HG02885 (cell line): ENCODE data around the gene NUDCD3.

Experiments
- ATAC-seq: cut with Tn5 transposase; IDR thresholded peaks from one replicate; pipeline ENCODE4 v1.9.1; 2021; ENCODE audit warnings: mild to moderate bottlenecking; ENCODE audit not compliant: unreplicated experiment, poor library complexity

NUDCD3 gene

GRCh38 chr7:44490351-44491200 is at the start of gene NUDCD3:
NUDCD3 (minus strand) TSS chr7:44490658; CDS start chr7:44490600, 58 bp downstream.
- peak; percentile 93 for ATAC-seq

- no peak for ATAC-seq
Measured at GRCh38 chr7:44539669-44540506, 49.4 kb upstream of the NUDCD3 start.

GRCh38 chr7:44538798-44539668 is 48.6 kb upstream of the NUDCD3 start:
- ATAC-seq: no peak

DNA sequence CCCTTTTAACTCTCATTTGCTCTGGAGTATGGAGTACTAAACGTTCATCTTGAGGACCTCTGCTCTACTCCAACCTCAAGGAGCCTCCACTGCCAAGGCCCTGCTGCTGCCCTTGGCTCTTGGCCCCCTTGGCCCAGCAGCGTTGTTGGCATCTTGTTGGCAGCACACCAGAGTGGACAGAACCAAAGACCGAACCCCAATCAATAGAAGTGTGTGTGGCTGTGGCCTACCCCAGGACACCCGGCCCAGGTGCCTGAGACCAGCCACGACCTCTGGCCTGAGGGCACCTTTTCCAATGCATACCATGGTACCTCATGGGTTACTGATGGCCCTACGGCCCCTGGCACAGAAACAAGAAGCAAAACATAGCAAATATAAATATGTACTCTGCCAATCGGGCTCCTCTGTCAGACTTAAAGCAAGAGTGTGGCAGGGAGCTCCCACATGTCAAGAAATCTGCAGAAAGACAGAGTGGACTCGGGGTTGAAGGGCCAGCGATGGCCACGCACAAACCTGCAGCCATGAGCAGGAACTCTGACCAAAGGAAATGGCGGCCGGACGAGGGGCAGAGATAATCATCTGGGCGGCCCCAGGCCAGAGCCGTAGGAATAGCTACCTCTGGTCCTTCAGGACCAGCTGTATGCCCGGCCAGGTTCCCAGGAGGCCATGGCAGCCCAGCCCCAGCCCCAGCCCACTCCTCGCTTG is 47.8 kb upstream of the NUDCD3 start:
- ATAC-seq: no peak

DNA sequence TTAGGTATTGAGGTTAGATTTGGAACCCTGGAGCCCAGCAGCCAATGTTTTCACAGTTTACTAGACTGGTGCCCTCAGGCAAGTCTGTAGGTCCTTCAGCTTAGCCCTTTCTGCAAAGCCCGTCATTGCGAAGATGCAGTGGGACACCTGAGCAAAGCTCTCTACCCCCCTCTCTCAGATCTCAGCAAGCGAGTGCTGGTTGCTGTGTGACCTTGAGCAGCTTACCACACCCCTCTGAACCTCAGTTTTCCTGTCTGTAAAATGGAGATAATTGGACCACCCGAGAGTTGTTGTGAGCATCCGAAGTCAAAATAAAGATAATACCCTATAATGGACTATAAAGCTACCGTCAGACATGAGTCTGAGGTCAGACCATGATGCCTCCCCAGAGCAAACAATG is 47.0 kb upstream of the NUDCD3 start:
- no peak for ATAC-seq

GRCh38 chr7:44536090-44536489 is 45.6 kb upstream of the NUDCD3 start:
- no peak for ATAC-seq

GRCh38 chr7:44535348-44536064 is 45.0 kb upstream of the NUDCD3 start:
- ATAC-seq: no peak

DNA sequence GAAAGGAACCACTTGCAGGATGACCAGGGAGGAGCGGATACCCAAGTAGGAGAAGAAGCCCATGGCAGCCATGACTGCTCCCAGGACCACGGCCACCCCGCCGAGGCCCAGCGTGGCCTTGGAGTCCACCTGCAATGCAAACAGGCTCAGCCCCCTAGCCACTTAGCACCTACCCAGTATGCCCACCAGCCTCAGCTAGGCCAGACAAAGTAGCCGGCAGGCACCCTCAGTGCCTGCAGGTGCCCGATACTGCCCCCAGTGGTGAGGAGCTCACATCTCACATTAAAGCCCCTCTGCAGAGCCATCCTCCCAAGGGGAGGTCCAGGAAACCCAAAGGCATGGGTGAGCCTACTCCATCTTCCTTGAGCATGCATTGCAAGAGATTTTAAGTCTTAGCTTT is 44.0 kb upstream of the NUDCD3 start:
- ATAC-seq: no peak

DNA sequence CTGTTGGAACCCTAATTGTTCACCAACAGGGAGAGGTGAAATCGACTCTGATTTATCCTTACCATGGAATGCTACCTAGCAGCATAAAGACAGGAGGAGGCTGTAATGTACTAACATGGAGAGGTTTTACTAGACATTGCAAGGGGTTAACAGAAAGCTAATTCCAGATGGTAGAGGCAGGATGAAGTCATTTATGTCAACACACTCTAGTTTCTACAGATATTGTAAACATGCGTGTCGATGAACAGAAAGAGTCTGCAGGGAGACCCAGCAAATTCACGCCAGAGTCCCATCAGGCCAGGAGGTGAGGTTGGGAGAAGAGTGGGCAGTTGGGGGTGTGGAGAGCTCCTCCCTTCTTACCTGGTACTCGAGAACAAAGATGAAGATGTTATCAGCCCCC is 43.6 kb upstream of the NUDCD3 start:
- ATAC-seq: no peak

GRCh38 chr7:44533301-44534055 is 43.0 kb upstream of the NUDCD3 start:
- ATAC-seq: no peak

DNA sequence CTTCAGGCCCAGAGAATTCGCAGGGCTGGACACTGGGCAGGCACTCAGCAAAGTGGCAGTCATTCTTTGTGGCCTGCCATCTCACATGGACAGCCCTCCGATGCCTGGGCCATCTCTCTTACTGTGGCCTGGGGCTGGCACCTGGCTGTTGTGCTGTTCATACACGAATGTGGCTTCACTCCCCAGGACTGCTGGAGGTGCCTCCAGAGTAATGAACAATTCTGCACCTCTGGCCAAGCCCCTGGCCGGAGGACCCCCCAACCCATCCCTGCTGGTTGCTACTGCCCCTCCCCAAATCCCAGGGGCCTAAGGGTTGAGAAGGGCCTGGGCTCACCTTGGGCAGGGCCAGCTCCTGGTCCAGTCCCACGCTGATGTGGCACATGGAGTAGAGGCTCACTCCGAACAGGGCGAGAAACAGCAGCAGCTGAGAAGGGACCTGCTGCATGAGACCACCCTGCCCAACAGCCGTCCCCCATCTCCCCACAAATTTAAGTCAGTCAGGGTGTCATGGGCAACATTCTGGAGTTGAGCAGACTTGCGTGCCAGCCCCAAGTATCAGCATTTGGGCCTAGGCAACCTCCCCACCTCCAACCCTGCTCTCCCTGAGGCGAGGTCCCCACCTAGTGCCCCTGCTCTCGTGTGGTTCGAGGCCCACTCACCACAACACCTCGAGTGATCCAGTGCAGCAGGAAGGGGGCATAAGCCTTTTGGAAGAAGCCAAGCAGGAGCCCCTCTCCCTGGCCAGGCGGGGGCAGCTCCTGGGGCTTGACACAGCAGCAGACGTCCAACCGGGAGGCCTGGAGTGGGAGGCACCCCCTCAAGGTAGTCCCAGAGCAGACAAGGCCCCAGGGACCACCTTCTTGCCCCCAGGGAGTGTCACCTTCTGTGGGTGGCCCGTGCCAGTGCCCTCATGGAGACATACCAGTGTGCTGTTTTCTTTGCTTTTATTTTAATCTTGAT is 41.2 kb upstream of the NUDCD3 start:
- no peak for ATAC-seq

- no peak for ATAC-seq
Measured at GRCh38 chr7:44530990-44531389, 40.5 kb upstream of the NUDCD3 start.

GRCh38 chr7:44524811-44525388 is 34.4 kb upstream of the NUDCD3 start:
- no peak for ATAC-seq

GRCh38 chr7:44522315-44522714 is 31.9 kb upstream of the NUDCD3 start:
- no peak for ATAC-seq

DNA sequence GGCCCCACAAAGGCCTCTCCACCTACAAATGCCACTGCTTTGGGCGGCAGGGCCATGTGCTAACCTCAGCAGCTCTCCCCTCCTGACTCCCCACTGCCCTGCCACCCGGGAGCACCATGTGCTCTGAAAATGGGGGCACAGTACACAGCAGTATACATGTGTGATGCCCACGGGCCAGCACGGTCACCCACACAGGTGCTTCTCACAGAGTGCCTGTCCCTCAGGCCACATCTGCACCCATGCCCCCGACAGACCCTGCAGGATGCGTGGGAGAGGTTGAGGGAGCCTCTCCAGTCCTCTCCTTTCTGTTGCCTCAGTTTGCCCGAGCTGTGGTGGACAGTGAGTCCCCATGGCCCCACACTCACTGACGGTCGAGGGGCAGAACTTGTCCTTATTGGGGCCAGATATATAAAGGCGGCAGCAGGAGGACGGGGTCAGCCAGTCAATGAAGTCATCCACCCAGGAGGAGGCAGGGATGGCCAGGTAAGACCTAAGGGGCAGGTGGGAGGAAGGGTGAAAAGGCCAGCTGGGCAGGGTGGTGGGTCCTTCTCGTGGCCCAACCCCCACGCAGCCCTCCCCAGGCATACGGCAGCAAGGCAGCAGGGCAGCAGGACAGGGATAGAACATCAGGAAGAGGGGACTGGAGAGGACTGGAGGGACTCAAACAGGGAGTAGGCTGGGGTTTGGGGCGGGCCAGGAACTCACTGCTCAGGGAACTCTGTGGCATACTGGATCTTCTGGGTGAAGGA is 31.1 kb upstream of the NUDCD3 start:
- no peak for ATAC-seq

GRCh38 chr7:44520574-44520973 is 30.1 kb upstream of the NUDCD3 start:
- no peak for ATAC-seq
